Neural progenitor cell (in vitro differentiated cells): ENCODE results near the gene CRHR1. TPM values are rescaled to one million over a fixed set of nuclear protein-coding genes. Genes with fewer than 3 reads are reported as not detected.

Experiments
- DNase-seq: peaks from one replicate; pipeline ENCODE4 v3.0.0-alpha.2; 2016; ENCODE audit warnings: low spot score
- H2AFZ ChIP-seq: fragments of 200-600 bp; sonication (generic); replicated peaks from 2 replicates; pipeline ENCODE4 v1.6.1; 2016; ENCODE audit warnings: antibody characterized with exemption
- H3F3A ChIP-seq: fragments of 200-600 bp; sonication (generic); 2 replicates; pipeline ENCODE4 v1.6.1; 2016; ENCODE audit warnings: antibody characterized with exemption, low read depth
- H3K27ac ChIP-seq: fragments of 200-600 bp; sonication (generic); 2 replicates; pipeline ENCODE4 v1.5.1; 2016; ENCODE audit warnings: mild to moderate bottlenecking
- H3K27me3 ChIP-seq: fragments of 200-600 bp; sonication (generic); 2 replicates; pipeline ENCODE4 v1.6.1; 2016; ENCODE audit warnings: mild to moderate bottlenecking, moderate library complexity
- H3K36me3 ChIP-seq: fragments of 200-600 bp; sonication (generic); 2 replicates; pipeline ENCODE4 v1.5.1; 2016
- H3K4me1 ChIP-seq: fragments of 200-600 bp; sonication (generic); 2 replicates; pipeline ENCODE4 v1.6.1; 2016; ENCODE audit warnings: mixed run types
- H3K4me2 ChIP-seq: fragments of 200-600 bp; sonication (generic); 2 replicates; pipeline ENCODE4 v1.6.1; 2016
- H3K4me3 ChIP-seq: fragments of 200-600 bp; sonication (generic); 2 replicates; pipeline ENCODE4 v1.5.1; 2016
- H3K79me2 ChIP-seq: fragments of 200-600 bp; sonication (generic); 2 replicates; pipeline ENCODE4 v1.6.1; 2016; ENCODE audit warnings: low read depth
- H3K9ac ChIP-seq: fragments of 200-600 bp; sonication (generic); 2 replicates; pipeline ENCODE4 v1.6.1; 2016
- H3K9me3 ChIP-seq: fragments of 200-600 bp; sonication (generic); 2 replicates; pipeline ENCODE4 v1.5.1; 2016; ENCODE audit warnings: low read depth
- H4K20me1 ChIP-seq: fragments of 200-600 bp; sonication (generic); 2 replicates; pipeline ENCODE4 v1.6.1; 2016; ENCODE audit warnings: low read depth
- H3K27ac Mint-ChIP-seq: 3 replicates; pipeline ENCODE4 v1.8.0; 2021; ENCODE audit warnings: mixed read lengths
- H3K27me3 Mint-ChIP-seq: 2 replicates; pipeline ENCODE4 v1.8.0; 2022; ENCODE audit warnings: low read depth, mild to moderate bottlenecking, inconsistent platforms, moderate library complexity, mixed read lengths; ENCODE audit not compliant: insufficient read depth
- H3K36me3 Mint-ChIP-seq: 3 replicates; pipeline ENCODE4 v1.8.0; 2021; ENCODE audit warnings: mixed read lengths
- H3K4me1 Mint-ChIP-seq: 3 replicates; pipeline ENCODE4 v1.8.0; 2021; ENCODE audit warnings: mixed read lengths
- H3K4me3 Mint-ChIP-seq: 3 replicates; pipeline ENCODE4 v1.8.0; 2021; ENCODE audit warnings: mild to moderate bottlenecking, moderate library complexity, mixed read lengths
- H3K9me3 Mint-ChIP-seq: 3 replicates; pipeline ENCODE4 v1.8.0; 2020; ENCODE audit warnings: mixed read lengths
- EZH2 ChIP-seq: fragments of 200-600 bp; sonication (generic); IDR thresholded peaks from 2 replicates; pipeline ENCODE4 v1.6.1; 2017; ENCODE audit warnings: antibody characterized with exemption, mild to moderate bottlenecking, moderate library complexity
- EZH2phosphoT487 ChIP-seq: fragments of 200-600 bp; sonication (generic); IDR thresholded peaks from 2 replicates; pipeline ENCODE4 v1.6.1; 2017; ENCODE audit warnings: antibody characterized with exemption
- total RNA-seq: library from RNA; depleted of rRNA; stranded (reverse); fragments of >200 nt; gene quantifications from 2 replicates; pipeline ENCODE4 v1.2.3, GENCODE V29; 2015; ENCODE audit warnings: low replicate concordance
- TF ChIP-seq, protein P1 (sequence below): fragments of 200-600 bp; sonication (generic); IDR thresholded peaks from 2 replicates; pipeline ENCODE4 v1.5.1; 2017; ENCODE audit warnings: antibody characterized with exemption, mild to moderate bottlenecking

The CRHR1 gene
- total RNA-seq, 1 donor from 2014 or later, result 3.4 TPM

DNA sequence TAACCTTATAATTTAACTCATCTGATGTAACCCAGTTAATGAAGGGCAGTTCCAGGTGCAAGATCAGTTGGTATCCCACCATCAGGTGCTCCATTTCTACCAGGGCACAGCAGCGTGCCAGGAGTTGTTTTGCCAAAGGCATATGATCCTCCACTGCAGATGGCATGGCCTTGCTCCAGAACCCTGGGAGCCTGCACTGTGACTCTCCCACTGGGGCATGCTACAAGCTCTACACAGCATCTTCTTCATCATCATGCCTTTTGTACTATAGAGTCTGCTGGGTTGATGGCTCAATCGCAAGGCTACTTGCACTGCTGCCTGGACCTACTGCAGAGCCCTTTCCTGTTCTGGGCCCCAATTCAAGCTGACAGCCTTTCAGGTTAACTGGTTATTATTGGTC is 98.9 kb downstream of the CRHR1 start:
- Histone ChIP-seq H3K27me3 (no peaks in the 10 kb centered on the region), H3F3A (no peaks in the 10 kb centered on the region), H3K9ac (no peak overlapping the region), H3K4me1 (no peaks in the 10 kb centered on the region), H3K27ac (no peak overlapping the region), H3K4me2 (no peak overlapping the region), H3K9me3 (no peaks in the 10 kb centered on the region), H4K20me1 (no peaks in the 10 kb centered on the region), H3K4me3 (no peak overlapping the region), H2AFZ (no peak overlapping the region), H3K79me2 (no peaks in the 10 kb centered on the region), H3K36me3 (no peaks in the 10 kb centered on the region)
- Mint-ChIP-seq H3K27ac (no peak overlapping the region), H3K27me3 (peaks cover 6% of the 10 kb centered on the region), H3K36me3 (no peaks in the 10 kb centered on the region), H3K4me1 (no peaks in the 10 kb centered on the region), H3K4me3 (no peak overlapping the region), H3K9me3 (peaks cover 3% of the 10 kb centered on the region)
- no peak for DNase-seq
- no peak for TF ChIP-seq EZH2phosphoT487
- TF ChIP-seq, protein P1, sequence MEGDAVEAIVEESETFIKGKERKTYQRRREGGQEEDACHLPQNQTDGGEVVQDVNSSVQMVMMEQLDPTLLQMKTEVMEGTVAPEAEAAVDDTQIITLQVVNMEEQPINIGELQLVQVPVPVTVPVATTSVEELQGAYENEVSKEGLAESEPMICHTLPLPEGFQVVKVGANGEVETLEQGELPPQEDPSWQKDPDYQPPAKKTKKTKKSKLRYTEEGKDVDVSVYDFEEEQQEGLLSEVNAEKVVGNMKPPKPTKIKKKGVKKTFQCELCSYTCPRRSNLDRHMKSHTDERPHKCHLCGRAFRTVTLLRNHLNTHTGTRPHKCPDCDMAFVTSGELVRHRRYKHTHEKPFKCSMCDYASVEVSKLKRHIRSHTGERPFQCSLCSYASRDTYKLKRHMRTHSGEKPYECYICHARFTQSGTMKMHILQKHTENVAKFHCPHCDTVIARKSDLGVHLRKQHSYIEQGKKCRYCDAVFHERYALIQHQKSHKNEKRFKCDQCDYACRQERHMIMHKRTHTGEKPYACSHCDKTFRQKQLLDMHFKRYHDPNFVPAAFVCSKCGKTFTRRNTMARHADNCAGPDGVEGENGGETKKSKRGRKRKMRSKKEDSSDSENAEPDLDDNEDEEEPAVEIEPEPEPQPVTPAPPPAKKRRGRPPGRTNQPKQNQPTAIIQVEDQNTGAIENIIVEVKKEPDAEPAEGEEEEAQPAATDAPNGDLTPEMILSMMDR, result no peak
- TF ChIP-seq EZH2, result no peak

Other genes with a start within 250 kb of the CRHR1 start
- gene SPPL2C, start 60.6 kb downstream of the CRHR1 start, total RNA-seq, result not detected in 2 replicates
- gene MAPT, start 110.2 kb downstream of the CRHR1 start, total RNA-seq, result 1.4 and 2.4 TPM in 2 replicates
- not detected in 2 replicates for gene STH, start 214.9 kb downstream of the CRHR1 start, total RNA-seq